Measurements from ENCODE around the gene MID2.

DNA sequence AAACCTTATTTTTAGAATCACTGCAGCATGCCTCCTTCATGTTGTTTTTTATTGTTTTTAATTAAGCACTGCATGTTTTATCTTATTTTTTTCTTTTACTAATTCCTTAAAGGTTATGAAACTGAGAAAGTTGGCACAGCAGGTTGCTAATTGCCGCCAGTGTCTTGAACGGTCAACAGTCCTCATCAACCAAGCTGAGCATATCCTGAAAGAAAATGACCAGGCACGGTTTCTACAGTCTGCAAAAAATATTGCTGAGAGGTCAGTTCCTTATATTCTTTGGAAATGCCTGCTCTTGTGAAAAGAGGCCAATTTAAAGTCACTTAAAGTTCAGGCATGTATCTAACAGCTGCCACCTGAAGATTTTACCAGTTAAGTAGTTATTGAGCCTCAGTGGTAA is 79.7 kb downstream of the MID2 start:
- no peak for TF ChIP-seq POLR2A (IDR thresholded peaks at IDR 0.05)
- TF ChIP-seq, protein P1, sequence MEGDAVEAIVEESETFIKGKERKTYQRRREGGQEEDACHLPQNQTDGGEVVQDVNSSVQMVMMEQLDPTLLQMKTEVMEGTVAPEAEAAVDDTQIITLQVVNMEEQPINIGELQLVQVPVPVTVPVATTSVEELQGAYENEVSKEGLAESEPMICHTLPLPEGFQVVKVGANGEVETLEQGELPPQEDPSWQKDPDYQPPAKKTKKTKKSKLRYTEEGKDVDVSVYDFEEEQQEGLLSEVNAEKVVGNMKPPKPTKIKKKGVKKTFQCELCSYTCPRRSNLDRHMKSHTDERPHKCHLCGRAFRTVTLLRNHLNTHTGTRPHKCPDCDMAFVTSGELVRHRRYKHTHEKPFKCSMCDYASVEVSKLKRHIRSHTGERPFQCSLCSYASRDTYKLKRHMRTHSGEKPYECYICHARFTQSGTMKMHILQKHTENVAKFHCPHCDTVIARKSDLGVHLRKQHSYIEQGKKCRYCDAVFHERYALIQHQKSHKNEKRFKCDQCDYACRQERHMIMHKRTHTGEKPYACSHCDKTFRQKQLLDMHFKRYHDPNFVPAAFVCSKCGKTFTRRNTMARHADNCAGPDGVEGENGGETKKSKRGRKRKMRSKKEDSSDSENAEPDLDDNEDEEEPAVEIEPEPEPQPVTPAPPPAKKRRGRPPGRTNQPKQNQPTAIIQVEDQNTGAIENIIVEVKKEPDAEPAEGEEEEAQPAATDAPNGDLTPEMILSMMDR (IDR thresholded peaks at IDR 0.05), result no peak
- no peak for TF ChIP-seq EP300 (IDR thresholded peaks at IDR 0.05)
- no peak for TF ChIP-seq POLR2AphosphoS5 (IDR thresholded peaks at IDR 0.05)
